ENCODE data around the gene INSR. TPM values are rescaled to one million over a fixed set of nuclear protein-coding genes. Genes with fewer than 3 reads are reported as not detected.

INSR gene
- total and polyA plus RNA-seq, 7 donors: 3.0 to 83.1 (median 67.1) TPM

- Histone ChIP-seq H3K27me3 (no peaks in the 10 kb centered on the region), H3K36me3 (no peaks in the 10 kb centered on the region), H3K27ac (peak overlapping the region in 1 of 4 donors; percentile 48), H3K4me1 (peaks cover 0 to 25% (median 6%) of the 10 kb centered on the region in 4 donors), H3K4me3 (no peak overlapping the region), H3K9me3 (peaks cover 0 to 4% (median 0%) of the 10 kb centered on the region in 4 donors)
- WGBS, 2 donors: 0 to 51% methylated on average over 1 of the region's 1 CpG
- intact Hi-C loops (cut with DNase I): loop anchor here (5.0 kb wide), 1 partner anchor 37 kb away; no protein-coding TSS in a partner anchor
- no peak for DNase-seq
- TF ChIP-seq POLR2AphosphoS5 (IDR thresholded peaks at IDR 0.05): no peak
- TF ChIP-seq CTCF (IDR thresholded peaks at IDR 0.05): no peak
- TF ChIP-seq POLR2A (IDR thresholded peaks at IDR 0.05): no peak
- no peak for TF ChIP-seq EP300 (IDR thresholded peaks at IDR 0.05)
Observed at GRCh38 chr19:7250057-7250596, 44.1 kb downstream of the INSR start.

GRCh38 chr19:7247155-7247554 lies 47.1 kb downstream of the INSR start:
- Histone ChIP-seq H3K9me3 (peaks cover 0 to 4% (median 0%) of the 10 kb centered on the region in 4 donors), H3K4me3 (no peak overlapping the region), H3K27me3 (no peaks in the 10 kb centered on the region), H3K27ac (no peak overlapping the region), H3K36me3 (no peaks in the 10 kb centered on the region), H3K4me1 (peaks cover 0 to 32% (median 15%) of the 10 kb centered on the region in 4 donors)
- WGBS, 2 donors: 15 to 56% methylated on average over 4 of the region's 4 CpGs
- DNase-seq: no peak
- TF ChIP-seq POLR2AphosphoS5 (IDR thresholded peaks at IDR 0.05) (no peak), POLR2A (IDR thresholded peaks at IDR 0.05) (no peak), CTCF (IDR thresholded peaks at IDR 0.05) (no peak), EP300 (IDR thresholded peaks at IDR 0.05) (no peak)
- intact Hi-C loops (cut with DNase I): no loop called here

- Histone ChIP-seq H3K27me3 (no peaks in the 10 kb centered on the region), H3K36me3 (no peaks in the 10 kb centered on the region), H3K27ac (no peak overlapping the region), H3K4me3 (no peak overlapping the region), H3K4me1 (peaks cover 0 to 33% (median 15%) of the 10 kb centered on the region in 4 donors), H3K9me3 (peaks cover 0 to 4% (median 0%) of the 10 kb centered on the region in 4 donors)
- no peak for DNase-seq
- TF ChIP-seq POLR2A (IDR thresholded peaks at IDR 0.05) (no peak), POLR2AphosphoS5 (IDR thresholded peaks at IDR 0.05) (no peak), CTCF (IDR thresholded peaks at IDR 0.05) (no peak), EP300 (IDR thresholded peaks at IDR 0.05) (no peak)
- intact Hi-C loops (cut with DNase I): no loop called here
- 96% methylated on average over 2 of the region's 2 CpGs for WGBS, 2 donors
Observed at GRCh38 chr19:7246601-7247000, 47.6 kb downstream of the INSR start.

GRCh38 chr19:7242601-7243258 lies 51.5 kb downstream of the INSR start:
- TF ChIP-seq EP300 (IDR thresholded peaks at IDR 0.05) (no peak), POLR2AphosphoS5 (IDR thresholded peaks at IDR 0.05) (peak; percentile 12 to 44 (median 40))
- Histone ChIP-seq H3K36me3 (no peaks in the 10 kb centered on the region), H3K27me3 (no peaks in the 10 kb centered on the region), H3K9me3 (peaks cover 0 to 4% (median 0%) of the 10 kb centered on the region in 4 donors), H3K27ac (peak overlapping the region; percentile 53 to 82 (median 66)), H3K4me3 (no peak overlapping the region), H3K4me1 (peaks cover 0 to 15% (median 9%) of the 10 kb centered on the region in 4 donors)
- intact Hi-C loops (cut with DNase I): loop anchor here (5.0 kb wide), 1 partner anchor 45 kb away; no protein-coding TSS in a partner anchor
- no peak for DNase-seq
- 76 to 84% methylated on average over 9 of the region's 9 CpGs for WGBS, 2 donors

GRCh38 chr19:7238051-7238450 lies 56.2 kb downstream of the INSR start:
- 78 to 80% methylated on average over 4 of the region's 4 CpGs for WGBS, 2 donors
- H3K27me3 ChIP-seq: no peaks in the 10 kb centered on the region
- H3K4me1 ChIP-seq: peaks cover 0 to 16% (median 6%) of the 10 kb centered on the region in 4 donors
- H3K36me3 ChIP-seq: no peaks in the 10 kb centered on the region
- peak overlapping the region in 1 of 4 donors; percentile 16 for H3K27ac ChIP-seq
- no peak for DNase-seq
- intact Hi-C loops (cut with DNase I): no loop called here
- H3K4me3 ChIP-seq: no peak overlapping the region
- H3K9me3 ChIP-seq: no peaks in the 10 kb centered on the region
- TF ChIP-seq CTCF (IDR thresholded peaks at IDR 0.05) (no peak), EP300 (IDR thresholded peaks at IDR 0.05) (no peak), POLR2A (IDR thresholded peaks at IDR 0.05) (no peak), POLR2AphosphoS5 (IDR thresholded peaks at IDR 0.05) (no peak)
